Measurements from ENCODE around the gene PRCD.

Gene PRCD

DNA sequence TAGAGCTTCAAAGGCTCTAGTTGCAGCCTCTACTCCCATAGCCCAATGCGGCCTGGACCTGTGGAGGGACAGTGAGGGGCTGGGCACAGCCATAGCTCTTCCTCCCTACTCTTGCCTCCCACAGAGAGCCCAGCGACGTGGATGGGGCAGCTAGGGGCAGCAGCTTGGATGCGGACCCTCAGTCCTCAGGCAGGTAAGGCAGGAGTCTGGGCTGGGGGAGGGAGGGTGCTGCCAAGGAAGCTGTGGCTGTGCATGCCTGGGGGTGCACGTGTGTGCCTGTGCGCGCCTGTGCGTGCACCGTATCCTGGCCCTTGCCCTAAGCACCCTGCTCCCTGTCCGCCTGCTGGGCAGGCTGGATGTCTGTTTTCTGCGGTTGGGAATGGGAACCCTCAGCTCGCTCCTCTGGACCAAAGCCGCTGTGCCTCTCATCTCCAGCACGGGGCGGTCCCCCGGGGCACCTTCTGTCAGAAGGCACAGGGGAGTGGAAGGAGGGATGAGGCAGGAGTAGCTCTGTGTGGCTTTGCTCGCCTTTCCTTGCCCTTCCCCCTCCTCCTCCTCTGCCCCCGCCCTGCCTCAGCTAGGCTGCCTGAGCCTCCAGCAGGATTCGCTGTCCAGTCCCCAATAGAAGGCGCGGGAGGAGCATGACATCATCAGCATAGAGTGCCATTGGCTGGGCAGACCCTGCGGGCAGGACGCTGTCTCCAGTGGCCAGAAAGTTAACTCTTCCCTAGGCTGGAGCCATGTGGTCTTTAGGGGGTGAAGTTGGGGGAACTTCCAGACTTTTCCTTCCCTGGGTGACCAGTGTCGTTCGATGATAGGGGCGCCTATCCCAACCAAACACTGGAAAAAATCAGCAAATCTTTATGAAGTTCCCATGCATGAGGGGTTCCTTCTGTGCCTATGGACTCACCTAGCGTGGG is 797 bp downstream of the PRCD start:
- no peak for DNase-seq (ENCODE audit: low spot score)

DNA sequence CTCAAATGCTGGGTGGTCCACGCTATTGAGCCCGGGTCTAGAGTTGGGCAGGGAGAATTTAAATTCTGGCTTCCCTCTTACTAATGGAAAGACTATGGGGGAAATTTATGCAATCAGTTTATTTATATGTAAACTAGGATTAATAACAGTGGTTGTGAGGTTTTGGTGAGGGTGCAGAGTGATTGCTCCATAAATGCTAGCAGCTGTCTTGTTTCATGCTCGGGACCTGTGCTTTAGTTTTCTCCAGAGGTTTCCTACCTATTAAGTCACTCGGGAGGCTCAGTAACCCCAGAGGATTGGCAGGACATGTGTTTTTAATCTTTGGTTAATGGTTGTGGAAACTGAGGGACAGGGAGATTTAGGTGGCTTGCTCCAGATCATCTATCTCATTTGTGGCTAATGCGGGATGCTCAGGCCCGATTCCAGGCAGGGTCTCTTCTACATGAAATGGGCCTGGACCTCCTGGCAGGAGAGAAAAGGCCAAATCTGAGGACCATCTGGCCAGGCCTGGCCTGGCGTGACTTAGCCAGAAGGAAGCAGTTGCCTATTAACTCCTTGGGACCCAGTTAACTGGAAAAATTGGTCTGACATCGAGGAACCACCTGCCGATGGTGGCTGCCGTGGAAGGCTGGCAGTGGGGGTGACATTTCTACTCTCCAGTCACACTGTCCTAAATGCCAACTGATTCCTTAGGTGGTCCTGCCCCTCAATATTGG is 2.1 kb downstream of the PRCD start:
- no peak for DNase-seq (ENCODE audit: low spot score)

DNA sequence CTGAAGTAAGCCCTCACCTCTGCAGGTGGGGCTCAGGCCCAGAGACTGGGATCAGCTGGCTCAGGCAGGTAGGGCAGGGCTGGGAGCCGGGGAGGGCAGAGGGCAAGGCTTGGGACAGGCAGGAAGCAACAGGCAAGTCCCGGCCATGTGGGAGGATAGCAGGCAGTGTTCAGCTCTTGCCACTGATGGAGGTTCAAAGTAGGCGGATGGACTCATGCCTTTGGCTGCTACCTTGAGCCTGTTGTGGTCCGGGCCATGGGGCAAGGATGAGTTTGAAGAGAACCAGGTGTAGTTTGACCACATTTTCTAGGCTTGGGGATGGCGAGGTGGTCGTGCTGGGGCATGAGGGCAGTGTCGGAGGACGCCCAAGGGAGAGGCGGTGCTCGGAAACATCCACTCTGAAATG is 2.7 kb downstream of the PRCD start:
- no peak for DNase-seq (ENCODE audit: low spot score)

DNA sequence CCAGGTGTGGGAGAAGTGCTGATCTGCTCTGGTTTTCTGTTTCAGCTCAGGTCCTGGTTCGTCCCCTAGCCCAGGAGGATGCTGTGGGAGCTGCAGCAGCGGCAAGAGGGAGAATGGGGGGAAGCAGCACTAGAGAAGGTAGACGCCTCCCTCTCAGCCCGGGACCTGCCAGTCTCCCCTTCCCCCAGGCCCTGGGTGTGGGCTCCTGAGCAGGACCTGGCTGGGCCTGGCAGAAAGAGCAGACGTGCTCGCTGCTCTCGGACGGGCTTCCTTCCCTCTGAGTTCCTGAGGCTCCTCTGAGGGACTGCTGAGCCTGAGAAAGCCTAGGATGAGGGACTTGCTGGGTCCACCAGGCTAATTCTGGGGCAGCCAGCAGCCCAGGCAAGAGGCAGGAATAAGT is 3.1 kb downstream of the PRCD start:
- no peak for DNase-seq (ENCODE audit: low spot score)

- DNase-seq (ENCODE audit: low spot score) = no peak
Measured at GRCh38 chr17:76543482-76543825, 3.6 kb downstream of the PRCD start.

DNA sequence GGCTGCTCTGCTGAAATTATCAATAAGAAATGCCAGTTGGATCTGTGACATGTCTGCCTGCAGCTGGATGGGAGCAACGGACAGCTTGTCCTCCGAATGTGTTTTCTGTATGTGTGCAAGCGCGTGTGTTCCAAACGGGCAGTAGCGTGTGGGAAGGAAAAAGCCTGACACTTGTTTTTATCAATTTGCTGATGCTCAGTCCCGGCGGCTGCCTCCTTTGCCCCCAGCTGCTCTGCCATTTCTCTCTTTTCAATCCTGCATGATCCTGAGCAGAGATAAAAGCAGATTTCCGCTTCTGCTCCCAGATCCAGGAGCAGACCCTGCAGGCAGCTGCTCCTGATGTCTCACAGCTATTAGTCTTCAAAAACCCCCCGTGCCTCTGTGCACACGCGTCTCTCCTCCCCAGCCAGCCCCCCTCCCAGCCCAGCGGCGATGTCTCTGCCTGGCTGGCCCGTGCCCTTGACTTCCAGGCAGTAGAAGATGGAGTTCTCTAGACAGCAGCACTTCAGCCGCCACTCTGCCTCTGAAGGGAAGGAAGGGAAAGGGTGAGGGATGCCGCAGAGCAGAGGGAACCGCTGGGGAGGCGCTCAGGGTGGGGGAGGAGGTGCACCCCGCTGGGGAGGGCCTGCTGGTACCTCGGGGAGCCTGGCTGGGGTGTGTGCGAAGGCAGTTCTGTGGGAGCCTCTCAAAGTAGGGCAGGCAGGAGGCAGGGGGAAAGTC is 4.1 kb downstream of the PRCD start:
- no peak for DNase-seq (ENCODE audit: low spot score)

- DNase-seq (ENCODE audit: low spot score) = no peak
Measured at GRCh38 chr17:76544546-76545365, 4.9 kb downstream of the PRCD start.

DNA sequence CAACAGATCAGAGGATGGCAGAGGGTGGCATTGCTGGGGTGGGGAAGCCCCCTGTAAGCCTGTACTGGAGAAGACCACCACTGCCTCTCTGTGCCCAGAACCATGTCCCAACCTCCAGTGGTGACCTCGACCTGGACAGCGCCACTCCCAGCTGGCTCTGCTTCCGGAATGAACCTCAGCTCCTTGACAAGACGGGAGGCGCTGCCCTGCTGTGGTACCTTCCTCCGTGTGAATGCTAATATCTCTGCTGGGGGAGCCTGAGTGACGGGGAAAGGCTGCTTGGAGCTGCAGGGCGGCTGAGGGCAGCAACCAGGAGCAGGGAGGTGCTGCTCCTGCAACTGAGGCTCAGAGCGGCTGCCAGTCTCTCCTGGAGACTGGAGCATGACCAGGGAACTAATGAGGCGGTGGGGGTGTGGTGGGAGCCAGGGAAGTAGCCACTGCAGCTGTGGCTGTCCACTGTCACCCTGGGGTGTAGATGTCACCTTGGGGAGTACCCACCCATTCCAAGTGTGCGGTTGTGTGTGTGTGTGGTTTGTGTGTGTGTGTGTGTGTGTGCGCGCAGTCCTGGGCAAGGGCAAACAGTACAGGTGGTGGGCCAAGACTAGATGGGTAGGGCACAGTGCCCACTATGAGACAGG is 6.2 kb downstream of the PRCD start:
- no peak for DNase-seq (ENCODE audit: low spot score)

GRCh38 chr17:76546556-76547182 is 6.8 kb downstream of the PRCD start:
- no peak for DNase-seq (ENCODE audit: low spot score)

- peak; percentile 50 for DNase-seq (ENCODE audit: low spot score)
Measured at GRCh38 chr17:76547183-76547641, 7.4 kb downstream of the PRCD start.

DNA sequence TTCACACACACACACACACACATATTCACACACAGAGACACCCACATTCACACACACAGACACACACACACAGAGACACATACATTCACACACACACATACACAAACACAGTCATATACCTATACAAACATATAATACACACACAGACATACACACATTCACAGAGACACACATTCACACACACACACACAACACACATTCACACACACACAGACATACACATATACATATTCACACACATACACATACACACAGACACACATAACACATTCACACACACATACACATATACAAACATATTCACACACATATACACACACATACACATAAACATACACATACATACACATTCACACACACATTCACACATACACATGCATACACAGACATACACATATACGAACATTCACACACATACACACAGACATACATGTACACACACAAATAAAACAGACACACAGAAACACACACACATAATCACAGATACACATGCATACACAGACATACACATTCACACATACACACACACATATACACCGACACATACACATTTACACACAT is 7.9 kb downstream of the PRCD start:
- no peak for DNase-seq (ENCODE audit: low spot score)

- no peak for DNase-seq (ENCODE audit: low spot score)
Measured at GRCh38 chr17:76548378-76549214, 8.8 kb downstream of the PRCD start.

DNA sequence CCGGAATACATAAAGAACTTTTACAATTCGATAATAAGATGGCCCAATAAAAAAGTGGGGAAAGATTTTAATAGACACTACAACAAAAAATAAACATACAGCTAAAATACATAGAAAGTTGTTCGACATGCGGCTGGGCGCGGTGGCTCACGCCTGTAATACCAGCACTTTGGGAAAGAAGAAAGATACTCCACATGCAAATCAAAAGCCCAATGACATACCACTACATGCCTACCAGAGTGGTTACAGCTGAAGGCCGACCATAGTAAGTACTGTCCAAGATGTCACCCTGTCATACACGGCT is 9.3 kb downstream of the PRCD start:
- DNase-seq (ENCODE audit: low spot score) = no peak

DNA sequence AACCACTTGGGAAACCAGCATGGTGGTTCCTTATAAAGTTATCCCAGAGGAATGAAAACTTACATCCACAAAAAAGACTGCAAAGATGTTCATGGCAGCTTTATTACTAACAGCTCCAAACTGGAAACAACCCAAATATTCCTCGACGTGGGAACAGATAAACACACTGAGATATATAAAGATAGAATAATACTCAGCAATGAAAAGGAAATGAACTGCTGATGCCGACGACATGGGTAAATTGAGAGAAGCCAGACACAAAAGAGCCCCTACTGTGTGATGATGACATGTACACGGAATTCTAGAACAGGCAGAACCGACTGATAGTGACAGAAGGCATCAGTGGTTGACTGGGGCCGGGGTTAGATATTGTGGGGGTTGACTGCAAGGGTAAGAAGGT is 9.7 kb downstream of the PRCD start:
- DNase-seq (ENCODE audit: low spot score) = no peak

- no peak for DNase-seq (ENCODE audit: low spot score)
Measured at GRCh38 chr17:76550712-76551615, 11.1 kb downstream of the PRCD start.

DNA sequence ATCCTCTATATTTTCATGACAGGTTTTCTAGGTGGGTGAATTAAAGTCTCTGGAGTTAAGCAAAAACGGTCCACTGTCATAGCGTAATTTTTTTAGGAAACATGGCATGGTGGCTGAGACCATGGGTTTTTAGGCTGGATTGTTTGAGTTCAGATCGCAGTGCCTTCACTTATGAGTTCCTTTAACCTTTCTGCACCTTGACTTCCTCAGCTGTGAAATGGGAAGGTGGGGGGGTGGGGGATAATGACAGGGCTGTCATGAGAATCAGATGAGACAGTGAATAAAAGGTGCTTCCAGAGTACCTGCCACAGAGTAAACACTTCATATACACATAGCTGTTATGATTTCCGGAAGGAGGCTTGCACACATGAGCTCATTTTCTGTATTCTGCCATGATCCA is 11.8 kb downstream of the PRCD start:
- DNase-seq (ENCODE audit: low spot score) = no peak

DNA sequence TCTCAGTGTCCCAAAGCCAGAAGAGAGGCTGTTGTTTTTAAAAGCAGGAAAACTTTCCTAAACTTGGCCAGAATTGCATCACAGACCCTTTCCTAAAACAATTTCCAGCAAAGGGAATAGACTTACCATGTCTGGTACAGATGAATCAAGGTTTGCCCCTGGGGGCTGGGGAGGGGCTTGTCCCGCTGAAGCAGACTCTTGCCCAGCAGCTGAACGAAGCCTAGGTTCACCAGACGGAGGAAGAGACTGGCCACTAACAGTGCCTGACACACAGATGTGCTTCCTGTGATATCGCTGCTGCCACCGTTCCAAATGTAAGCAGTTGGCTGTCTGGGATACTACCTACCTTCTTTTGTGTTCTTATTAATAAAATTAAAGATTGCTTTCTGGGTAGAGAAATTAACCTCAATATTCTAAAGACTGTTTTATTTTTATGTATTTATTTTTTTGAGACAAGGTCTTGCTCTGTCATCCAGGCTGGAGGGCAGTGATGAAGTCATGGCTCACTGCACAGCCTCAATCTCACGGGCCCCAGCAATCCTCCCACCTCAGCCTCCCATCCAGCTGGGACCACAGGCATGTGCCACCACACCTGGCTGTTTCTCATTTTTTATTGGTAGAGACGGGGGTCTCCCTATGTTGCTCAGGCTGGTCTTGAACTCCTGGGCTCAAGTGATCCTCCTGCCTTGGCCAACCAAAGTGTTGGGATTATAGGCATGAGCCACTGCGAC is 13.5 kb downstream of the PRCD start:
- DNase-seq (ENCODE audit: low spot score) = no peak

DNA sequence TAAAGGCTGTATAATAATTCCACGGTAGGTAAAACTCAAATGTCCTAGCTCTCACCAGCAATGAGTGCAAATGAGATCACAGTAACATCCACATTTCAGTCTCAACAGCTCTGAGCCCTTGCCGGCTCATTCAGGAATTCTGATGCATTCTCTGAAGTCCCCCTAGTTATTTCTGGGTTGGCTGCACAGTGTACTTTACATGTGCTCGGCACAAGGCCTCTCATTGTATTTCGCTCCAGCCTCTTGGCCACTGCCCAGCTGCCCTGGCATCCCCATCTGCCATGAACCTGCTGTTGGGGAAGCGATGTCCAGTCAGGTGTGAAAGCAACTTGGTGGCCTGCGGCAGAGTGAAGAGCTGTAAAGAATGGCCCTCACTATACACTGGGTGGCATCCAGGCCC is 14.3 kb downstream of the PRCD start:
- DNase-seq (ENCODE audit: low spot score) = no peak
